SJSA1 (cell line): ENCODE measurements around the gene MGLL. TPM values are rescaled to one million over a fixed set of nuclear protein-coding genes. Genes with fewer than 3 reads are reported as not detected.
"Not testable (repeated sequence)": the region's sequence is repeated elsewhere in the genome, so short reads cannot be mapped to it uniquely, and the experiment has no call there.

ENCODE experiments used
- DNase-seq, 2 experiments: peaks; one replicate each; pipeline ENCODE4 v3.0.0-alpha.2; 2015 to 2020; ENCODE audit warnings: low spot score in 2 of 2, low read depth in 1 of 2
- H3K27ac ChIP-seq: fragments of 250-450 bp; sonication (Bioruptor Pico); 2 replicates; pipeline ENCODE4 v1.5.1; 2020; ENCODE audit warnings: mild to moderate bottlenecking, moderate library complexity
- H3K27me3 ChIP-seq: fragments of 250-450 bp; sonication (Bioruptor Pico); replicated peaks from 2 replicates; pipeline ENCODE4 v1.5.1; 2020; ENCODE audit warnings: mild to moderate bottlenecking, moderate library complexity
- H3K36me3 ChIP-seq: fragments of 250-450 bp; sonication (Bioruptor Pico); 2 replicates; pipeline ENCODE4 v1.5.1; 2020; ENCODE audit warnings: mild to moderate bottlenecking
- H3K4me1 ChIP-seq: fragments of 250-450 bp; sonication (Bioruptor Pico); replicated peaks from 2 replicates; pipeline ENCODE4 v1.6.1; 2021; ENCODE audit warnings: mild to moderate bottlenecking
- H3K4me3 ChIP-seq: fragments of 250-450 bp; sonication (Bioruptor Pico); 2 replicates; pipeline ENCODE4 v1.5.1; 2020; ENCODE audit warnings: mild to moderate bottlenecking
- H3K9me3 ChIP-seq: fragments of 250-450 bp; sonication (Bioruptor Pico); replicated peaks from 2 replicates; pipeline ENCODE4 v1.5.1; 2020; ENCODE audit warnings: mild to moderate bottlenecking
- total RNA-seq: library from RNA; depleted of rRNA; stranded (reverse); fragments of >200 nt; shearing (Covaris generic); gene quantifications from 2 replicates; pipeline ENCODE4 v1.2.3, GENCODE V29; 2014

MGLL gene
- total RNA-seq, 1 experiment from 2014 or later = 47.7 TPM

GRCh38 chr3:127655641-127656040 lies 166.7 kb downstream of the MGLL start:
- no peaks in the 10 kb centered on the region for H3K27me3 ChIP-seq
- H3K27ac ChIP-seq = no peak overlapping the region
- peak in 1 of 2 experiments; percentile 16 for DNase-seq
- H3K36me3 ChIP-seq = no peaks in the 10 kb centered on the region
- H3K4me3 ChIP-seq = no peak overlapping the region
- H3K4me1 ChIP-seq = peaks cover 15% of the 10 kb centered on the region
- H3K9me3 ChIP-seq = no peaks in the 10 kb centered on the region

DNA sequence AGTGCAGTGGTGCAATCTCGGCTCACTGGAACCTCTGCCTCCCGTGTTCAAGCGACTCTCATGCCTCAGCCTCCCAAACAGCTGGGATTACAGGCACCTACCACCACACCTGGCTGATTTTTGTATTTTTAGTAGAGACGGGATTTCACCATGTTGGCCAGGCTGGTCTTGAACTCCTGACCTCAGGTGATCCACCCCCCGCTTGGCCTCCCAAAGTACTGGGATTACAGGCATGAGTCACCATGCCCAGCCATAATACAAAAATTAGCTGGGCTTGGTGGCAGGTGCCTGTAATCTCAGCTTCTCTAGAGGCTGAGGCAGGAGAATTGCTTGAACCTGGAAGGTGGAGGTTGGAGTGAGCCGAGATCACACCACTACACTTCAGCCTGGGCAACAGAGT lies 167.3 kb downstream of the MGLL start:
- not testable (repeated sequence) for H3K36me3 ChIP-seq, DNase-seq, H3K9me3 ChIP-seq, H3K4me3 ChIP-seq, H3K27ac ChIP-seq, H3K27me3 ChIP-seq
- H3K4me1 ChIP-seq = peaks cover 15% of the 10 kb centered on the region

DNA sequence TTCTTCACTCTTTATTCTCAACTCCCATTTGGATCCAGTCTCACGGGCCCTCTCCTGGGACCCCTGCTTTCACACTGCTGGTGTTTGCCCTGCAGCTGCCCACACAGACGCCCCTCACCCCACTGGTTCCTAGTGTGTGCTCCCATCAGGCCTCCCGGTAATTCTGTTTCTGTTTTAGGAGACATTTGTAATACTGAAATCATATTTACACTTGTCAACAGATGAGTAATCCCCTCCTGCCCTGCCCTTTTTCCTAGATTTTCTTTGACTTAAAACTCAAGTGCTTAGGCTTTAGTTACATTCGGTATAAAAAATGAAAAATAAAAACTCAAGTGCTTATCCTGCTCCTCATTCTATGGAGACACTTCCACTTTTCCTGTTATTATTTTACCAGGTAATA lies 167.9 kb downstream of the MGLL start:
- Histone ChIP-seq H3K27ac (no peak overlapping the region), H3K27me3 (no peaks in the 10 kb centered on the region), H3K9me3 (no peaks in the 10 kb centered on the region), H3K36me3 (no peaks in the 10 kb centered on the region), H3K4me1 (peaks cover 15% of the 10 kb centered on the region), H3K4me3 (no peak overlapping the region)
- DNase-seq = no peak

DNA sequence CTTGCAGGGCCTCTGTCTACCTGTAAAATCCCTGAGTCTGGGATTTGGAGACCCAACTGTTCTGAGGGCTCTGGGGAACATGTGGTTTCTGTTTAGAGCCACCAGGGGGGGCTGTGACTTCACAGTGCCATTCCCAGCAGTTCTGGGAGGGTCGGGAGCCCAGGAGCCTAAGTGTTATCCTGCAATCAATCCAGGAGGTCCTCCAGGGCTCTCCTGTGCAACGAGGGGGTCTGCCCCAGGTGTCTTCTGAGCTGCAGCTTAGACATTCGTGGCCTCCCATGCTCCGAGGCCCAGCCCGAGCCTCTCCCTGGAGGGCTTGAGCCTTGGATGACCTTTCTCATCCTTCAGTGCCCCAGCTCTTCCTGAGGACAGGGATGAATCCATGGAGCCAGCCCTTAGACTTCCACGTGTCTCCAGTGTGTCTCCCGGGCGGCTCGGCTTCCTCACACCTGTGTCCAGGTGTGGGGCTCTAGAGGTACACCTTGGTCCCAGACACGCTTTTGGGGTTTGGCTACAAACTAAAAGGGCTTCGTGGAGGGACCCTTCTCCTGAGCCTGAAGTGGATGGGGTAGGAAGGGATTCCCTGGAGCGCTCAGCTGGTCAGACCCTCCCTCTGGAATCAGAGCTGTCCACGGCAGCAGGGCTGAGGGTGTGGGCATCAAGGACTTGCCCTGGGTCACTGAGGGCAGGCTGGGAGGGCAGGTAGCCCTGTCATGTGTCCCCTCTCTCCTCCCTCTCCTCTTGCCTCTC lies 169.9 kb downstream of the MGLL start:
- H3K27me3 ChIP-seq = no peaks in the 10 kb centered on the region
- H3K27ac ChIP-seq = no peak overlapping the region
- peaks cover 15% of the 10 kb centered on the region for H3K4me1 ChIP-seq
- DNase-seq = peak; percentile 54 to 61
- no peaks in the 10 kb centered on the region for H3K9me3 ChIP-seq
- no peak overlapping the region for H3K4me3 ChIP-seq
- no peaks in the 10 kb centered on the region for H3K36me3 ChIP-seq

- no peaks in the 10 kb centered on the region for H3K9me3 ChIP-seq
- DNase-seq = no peak
- no peaks in the 10 kb centered on the region for H3K27me3 ChIP-seq
- H3K27ac ChIP-seq = no peak overlapping the region
- no peak overlapping the region for H3K4me3 ChIP-seq
- no peaks in the 10 kb centered on the region for H3K36me3 ChIP-seq
- H3K4me1 ChIP-seq = peaks cover 15% of the 10 kb centered on the region
Observed at GRCh38 chr3:127651516-127652172, 170.7 kb downstream of the MGLL start.

DNA sequence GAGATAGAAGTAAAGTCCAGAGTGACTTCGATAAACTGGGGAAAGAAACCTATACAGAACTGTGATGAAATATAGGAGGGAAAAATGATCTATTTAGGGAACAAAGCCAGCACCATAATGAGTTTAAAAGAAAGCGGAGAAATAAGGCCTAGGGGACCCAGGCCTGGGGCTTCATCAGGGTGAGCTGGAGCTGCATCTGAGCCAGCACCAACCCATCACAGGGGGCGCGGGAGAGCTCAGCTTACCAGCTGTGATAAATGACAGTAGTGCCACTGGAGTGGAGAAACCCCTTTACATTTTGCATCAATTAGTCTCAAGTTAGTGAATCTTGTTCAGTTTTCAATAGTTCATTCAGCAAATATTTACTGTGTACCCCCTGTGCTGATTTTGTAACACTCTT lies 172.1 kb downstream of the MGLL start:
- Histone ChIP-seq H3K4me3 (no peak overlapping the region), H3K27me3 (no peaks in the 10 kb centered on the region), H3K9me3 (no peaks in the 10 kb centered on the region), H3K36me3 (no peaks in the 10 kb centered on the region), H3K27ac (no peak overlapping the region), H3K4me1 (peaks cover 6% of the 10 kb centered on the region)
- no peak for DNase-seq

DNA sequence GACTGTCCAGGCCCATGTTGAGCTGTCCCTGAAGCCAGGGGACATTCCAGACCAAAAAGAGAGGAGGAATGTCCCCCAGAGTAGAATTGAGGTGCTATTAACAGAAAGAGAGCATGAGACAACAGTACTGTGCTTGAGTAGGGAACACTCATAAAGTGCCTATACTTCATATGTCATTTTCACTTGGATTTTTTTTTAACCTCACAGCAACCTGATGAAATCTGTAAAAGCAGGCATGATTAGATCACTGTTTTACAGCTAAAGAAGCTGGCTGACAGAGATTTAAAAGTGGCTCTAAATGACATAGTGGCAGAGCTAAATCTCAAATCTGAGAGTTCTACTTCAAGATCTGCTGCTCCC lies 174.5 kb downstream of the MGLL start:
- H3K4me3 ChIP-seq = no peak overlapping the region
- H3K27me3 ChIP-seq = no peaks in the 10 kb centered on the region
- H3K9me3 ChIP-seq = no peaks in the 10 kb centered on the region
- no peaks in the 10 kb centered on the region for H3K4me1 ChIP-seq
- no peaks in the 10 kb centered on the region for H3K36me3 ChIP-seq
- no peak overlapping the region for H3K27ac ChIP-seq
- no peak for DNase-seq

- Histone ChIP-seq H3K27me3 (no peaks in the 10 kb centered on the region), H3K27ac (no peak overlapping the region), H3K4me3 (no peak overlapping the region), H3K4me1 (no peaks in the 10 kb centered on the region), H3K36me3 (no peaks in the 10 kb centered on the region), H3K9me3 (no peaks in the 10 kb centered on the region)
- DNase-seq = no peak
Observed at GRCh38 chr3:127647166-127647844, 175.0 kb downstream of the MGLL start.

GRCh38 chr3:127646501-127647046 lies 175.7 kb downstream of the MGLL start:
- no peak for DNase-seq
- Histone ChIP-seq H3K9me3 (no peaks in the 10 kb centered on the region), H3K27ac (no peak overlapping the region), H3K27me3 (no peaks in the 10 kb centered on the region), H3K4me1 (no peaks in the 10 kb centered on the region), H3K4me3 (no peak overlapping the region), H3K36me3 (no peaks in the 10 kb centered on the region)

DNA sequence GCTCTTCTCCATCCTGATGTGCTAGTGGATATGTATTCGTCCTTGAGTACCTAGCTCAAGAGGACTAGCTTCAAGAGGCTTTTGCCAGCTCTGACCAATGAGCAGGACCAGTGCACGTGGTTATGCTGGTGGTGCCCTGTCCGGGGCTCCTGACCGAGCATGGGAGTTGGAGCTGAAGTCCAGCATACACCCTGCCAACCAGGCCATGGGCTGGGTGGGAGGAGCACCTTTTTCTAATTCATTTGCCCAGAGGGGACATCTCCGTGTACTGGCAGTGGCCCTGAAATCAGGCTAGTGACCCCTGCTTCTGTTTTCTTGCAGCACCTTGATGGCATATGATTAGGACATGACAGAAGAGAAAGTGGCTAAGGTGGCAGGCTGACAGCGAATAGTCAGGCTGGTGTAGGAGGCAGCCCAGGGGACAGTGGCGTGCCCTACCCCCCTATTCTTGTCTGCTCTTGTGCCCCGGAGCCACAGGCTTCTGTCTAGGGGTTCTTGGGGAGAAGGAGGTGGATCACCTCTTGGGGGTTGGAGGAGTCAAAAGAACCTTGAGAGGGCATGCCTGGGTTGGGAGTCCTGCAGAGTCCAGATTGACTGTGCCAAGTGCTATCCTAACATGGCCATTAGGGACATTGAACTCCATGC lies 176.8 kb downstream of the MGLL start:
- Histone ChIP-seq H3K27me3 (no peaks in the 10 kb centered on the region), H3K4me1 (no peaks in the 10 kb centered on the region), H3K4me3 (no peak overlapping the region), H3K36me3 (no peaks in the 10 kb centered on the region), H3K9me3 (no peaks in the 10 kb centered on the region), H3K27ac (no peak overlapping the region)
- DNase-seq = no peak

DNA sequence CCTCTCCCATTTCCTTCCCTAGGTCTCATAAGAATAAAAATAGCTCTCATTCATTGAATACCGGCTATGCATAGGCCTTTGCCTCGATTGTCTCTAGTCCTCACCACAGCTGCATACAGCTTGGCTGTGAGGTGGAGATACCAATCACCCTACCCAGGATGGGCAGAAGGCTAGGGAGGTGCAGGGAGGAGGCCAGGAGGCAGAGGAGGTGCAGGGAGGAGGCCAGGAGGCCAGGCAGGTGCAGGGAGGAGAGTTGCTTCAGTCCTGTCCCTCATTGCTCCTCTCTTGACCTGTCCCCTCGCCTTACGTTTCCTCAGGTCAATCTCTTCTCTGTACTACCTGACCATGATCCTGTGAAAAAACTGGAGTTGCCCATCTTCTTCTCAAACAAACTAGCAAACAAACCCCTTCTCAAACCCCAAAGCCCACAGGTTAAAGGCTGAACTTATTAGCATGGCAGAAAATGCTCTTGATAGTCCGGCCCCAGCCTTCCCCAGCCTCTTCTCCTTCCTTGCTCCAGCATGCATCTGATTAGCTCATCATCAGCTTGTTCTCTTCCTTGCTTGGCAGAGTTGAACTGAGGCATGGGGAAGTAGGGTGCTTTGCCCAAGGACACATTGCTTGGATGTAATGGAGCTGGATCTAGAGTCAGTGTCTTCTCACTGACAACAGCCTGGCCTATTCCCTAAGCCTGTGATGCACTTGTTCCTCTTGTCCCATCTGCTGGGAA lies 177.5 kb downstream of the MGLL start:
- Histone ChIP-seq H3K36me3 (no peaks in the 10 kb centered on the region), H3K27ac (no peak overlapping the region), H3K4me1 (no peaks in the 10 kb centered on the region), H3K4me3 (no peak overlapping the region), H3K9me3 (no peaks in the 10 kb centered on the region), H3K27me3 (no peaks in the 10 kb centered on the region)
- DNase-seq = no peak

DNA sequence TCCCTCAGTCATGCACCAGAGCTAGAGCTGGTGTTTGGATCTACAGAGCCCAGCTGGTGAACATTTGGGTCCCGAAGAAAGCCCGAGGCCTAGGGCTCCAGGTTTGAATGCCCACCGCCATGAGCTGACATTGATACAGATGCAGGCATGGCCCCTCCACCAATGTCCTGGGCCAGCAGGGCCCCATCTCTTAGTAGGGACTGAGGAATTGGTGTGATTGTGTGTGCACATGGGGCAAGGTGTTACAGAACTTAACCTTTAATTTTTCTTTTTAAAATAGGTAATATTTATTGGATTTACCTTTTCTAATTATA lies 182.3 kb downstream of the MGLL start:
- DNase-seq = no peak
- no peak overlapping the region for H3K27ac ChIP-seq
- no peaks in the 10 kb centered on the region for H3K4me1 ChIP-seq
- no peaks in the 10 kb centered on the region for H3K36me3 ChIP-seq
- no peaks in the 10 kb centered on the region for H3K9me3 ChIP-seq
- no peaks in the 10 kb centered on the region; the same call in 1 of the 2 replicates for H3K27me3 ChIP-seq
- H3K4me3 ChIP-seq = no peak overlapping the region
